ENCODE measurements around the gene PTGDS. TPM values are rescaled to one million over a fixed set of nuclear protein-coding genes. Genes with fewer than 3 reads are reported as not detected.
A peak's percentile ranks its signal among the peaks of the same experiment; 100 is the strongest.
"Not testable (repeated sequence)": the region's sequence is repeated elsewhere in the genome, so short reads cannot be mapped to it uniquely, and the experiment has no call there.

Gene PTGDS
- polyA plus RNA-seq, 3 donors from 2014 or later = 93.2 to 201 (median 164) TPM

- peak overlapping the region; percentile 97 to 99 (median 99) for H3K27ac Mint-ChIP-seq
- peak overlapping the region; percentile 85 to 94 (median 89) for H3K4me3 Mint-ChIP-seq
- no peaks in the 10 kb centered on the region for H3K9me3 Mint-ChIP-seq
- H3K4me1 Mint-ChIP-seq = peaks cover 53 to 68% of the 10 kb centered on the region in 2 donors
- DNase-seq = peak in 1 of 3 donors; percentile 69
- H3K27me3 Mint-ChIP-seq (ENCODE audit: low read depth in 3 of 3) = peaks cover 20 to 46% (median 26%) of the 10 kb centered on the region in 3 donors
- H3K36me3 Mint-ChIP-seq = no peaks in the 10 kb centered on the region
Observed at GRCh38 chr9:136997371-136997770, 20.1 kb downstream of the PTGDS start.

GRCh38 chr9:136997830-136998234, 20.5 kb downstream of the PTGDS start:
- Mint-ChIP-seq H3K36me3 (no peaks in the 10 kb centered on the region), H3K4me1 (peaks cover 53 to 67% of the 10 kb centered on the region in 2 donors), H3K27me3 (ENCODE audit: low read depth in 3 of 3) (peaks cover 20 to 42% (median 25%) of the 10 kb centered on the region in 3 donors), H3K27ac (peak overlapping the region; percentile 97 to 99 (median 99)), H3K4me3 (peak overlapping the region; percentile 85 to 94 (median 89)), H3K9me3 (no peaks in the 10 kb centered on the region)
- peak; percentile 92 to 96 (median 94) for DNase-seq

GRCh38 chr9:137000177-137000930, 23.1 kb downstream of the PTGDS start:
- Mint-ChIP-seq H3K27me3 (ENCODE audit: low read depth in 3 of 3) (peaks cover 20 to 33% (median 25%) of the 10 kb centered on the region in 3 donors), H3K4me3 (peak overlapping the region; percentile 70 to 94 (median 84)), H3K9me3 (no peaks in the 10 kb centered on the region), H3K4me1 (peaks cover 54 to 63% of the 10 kb centered on the region in 2 donors), H3K27ac (peak overlapping the region; percentile 97 to 99 (median 99)), H3K36me3 (no peaks in the 10 kb centered on the region)
- peak; percentile 88 to 89 (median 89) for DNase-seq

GRCh38 chr9:137001857-137002645, 24.7 kb downstream of the PTGDS start:
- no peak for DNase-seq
- peaks cover 20 to 24% (median 21%) of the 10 kb centered on the region in 3 donors for H3K27me3 Mint-ChIP-seq (ENCODE audit: low read depth in 3 of 3)
- H3K9me3 Mint-ChIP-seq = no peaks in the 10 kb centered on the region
- H3K27ac Mint-ChIP-seq = peak overlapping the region in 1 of 6 donors; percentile 24
- no peak overlapping the region for H3K4me3 Mint-ChIP-seq
- H3K36me3 Mint-ChIP-seq = no peaks in the 10 kb centered on the region
- H3K4me1 Mint-ChIP-seq = peaks cover 55 to 66% of the 10 kb centered on the region in 2 donors

- H3K9me3 Mint-ChIP-seq = no peaks in the 10 kb centered on the region
- peaks cover 18 to 19% (median 19%) of the 10 kb centered on the region in 3 donors for H3K27me3 Mint-ChIP-seq (ENCODE audit: low read depth in 3 of 3)
- H3K27ac Mint-ChIP-seq = peak overlapping the region in 1 of 6 donors; percentile 24
- H3K36me3 Mint-ChIP-seq = no peaks in the 10 kb centered on the region
- peaks cover 51 to 61% of the 10 kb centered on the region in 2 donors for H3K4me1 Mint-ChIP-seq
- no peak for DNase-seq
- no peak overlapping the region for H3K4me3 Mint-ChIP-seq
Observed at GRCh38 chr9:137002646-137003041, 25.3 kb downstream of the PTGDS start.

- H3K4me1 Mint-ChIP-seq = peaks cover 37 to 44% of the 10 kb centered on the region in 2 donors
- not testable (repeated sequence) for H3K36me3 Mint-ChIP-seq, H3K9me3 Mint-ChIP-seq
- H3K27ac Mint-ChIP-seq = peak overlapping the region in 3 of 6 donors; percentile 20 to 76 (median 30)
- DNase-seq = peak; percentile 41 to 52 (median 47)
- peak overlapping the region in 1 of 5 donors; percentile 32 for H3K4me3 Mint-ChIP-seq
- peaks cover 8 to 12% (median 9%) of the 10 kb centered on the region in 3 donors for H3K27me3 Mint-ChIP-seq (ENCODE audit: low read depth in 3 of 3)
Observed at GRCh38 chr9:137004285-137004684, 27.0 kb downstream of the PTGDS start.

GRCh38 chr9:137006116-137007003, 29.1 kb downstream of the PTGDS start:
- Mint-ChIP-seq H3K27ac (peak overlapping the region; percentile 44 to 77 (median 71)), H3K36me3 (no peaks in the 10 kb centered on the region), H3K27me3 (ENCODE audit: low read depth in 3 of 3) (peaks cover 0 to 5% (median 2%) of the 10 kb centered on the region in 3 donors), H3K4me1 (peaks cover 22 to 23% of the 10 kb centered on the region in 2 donors), H3K9me3 (no peaks in the 10 kb centered on the region), H3K4me3 (peak overlapping the region in 4 of 5 donors; percentile 14 to 58 (median 36))
- peak in 1 of 3 donors; percentile 24 for DNase-seq

- H3K4me1 Mint-ChIP-seq = peaks cover 22% of the 10 kb centered on the region in 2 donors
- peaks cover 0 to 5% (median 2%) of the 10 kb centered on the region in 3 donors for H3K27me3 Mint-ChIP-seq (ENCODE audit: low read depth in 3 of 3)
- no peak for DNase-seq
- H3K36me3 Mint-ChIP-seq = no peaks in the 10 kb centered on the region
- H3K27ac Mint-ChIP-seq = no peak overlapping the region
- no peak overlapping the region for H3K4me3 Mint-ChIP-seq
- H3K9me3 Mint-ChIP-seq = no peaks in the 10 kb centered on the region
Observed at GRCh38 chr9:137007108-137007815, 30.0 kb downstream of the PTGDS start.

GRCh38 chr9:137007816-137008270, 30.5 kb downstream of the PTGDS start:
- peaks cover 0 to 2% (median 2%) of the 10 kb centered on the region in 3 donors for H3K27me3 Mint-ChIP-seq (ENCODE audit: low read depth in 3 of 3)
- DNase-seq = no peak
- H3K4me1 Mint-ChIP-seq = peaks cover 19 to 22% of the 10 kb centered on the region in 2 donors
- no peaks in the 10 kb centered on the region for H3K9me3 Mint-ChIP-seq
- H3K36me3 Mint-ChIP-seq = no peaks in the 10 kb centered on the region
- H3K4me3 Mint-ChIP-seq = no peak overlapping the region
- no peak overlapping the region for H3K27ac Mint-ChIP-seq

- Mint-ChIP-seq H3K9me3 (no peaks in the 10 kb centered on the region), H3K27ac (no peak overlapping the region), H3K4me1 (peaks cover 19 to 22% of the 10 kb centered on the region in 2 donors), H3K4me3 (no peak overlapping the region), H3K27me3 (ENCODE audit: low read depth in 3 of 3) (peaks cover 0 to 2% (median 2%) of the 10 kb centered on the region in 3 donors), H3K36me3 (no peaks in the 10 kb centered on the region)
- no peak for DNase-seq
Observed at GRCh38 chr9:137008312-137008711, 31.0 kb downstream of the PTGDS start.

GRCh38 chr9:137009217-137009616, 31.9 kb downstream of the PTGDS start:
- no peaks in the 10 kb centered on the region for H3K9me3 Mint-ChIP-seq

GRCh38 chr9:137009938-137010732, 32.8 kb downstream of the PTGDS start:
- H3K27me3 Mint-ChIP-seq (ENCODE audit: low read depth in 3 of 3) = peaks cover 0 to 2% (median 0%) of the 10 kb centered on the region in 3 donors
- H3K36me3 Mint-ChIP-seq = no peaks in the 10 kb centered on the region
- H3K9me3 Mint-ChIP-seq = no peaks in the 10 kb centered on the region
- H3K27ac Mint-ChIP-seq = no peak overlapping the region
- H3K4me3 Mint-ChIP-seq = no peak overlapping the region
- peaks cover 11% of the 10 kb centered on the region in 2 donors for H3K4me1 Mint-ChIP-seq
- no peak for DNase-seq

More at GRCh38 chr9:137009217-137009616, 31.9 kb downstream of the PTGDS start:
- Mint-ChIP-seq H3K36me3 (no peaks in the 10 kb centered on the region), H3K4me1 (peaks cover 19 to 20% of the 10 kb centered on the region in 2 donors), H3K27me3 (ENCODE audit: low read depth in 3 of 3) (peaks cover 0 to 2% (median 2%) of the 10 kb centered on the region in 3 donors), H3K4me3 (no peak overlapping the region), H3K27ac (no peak overlapping the region)
- no peak for DNase-seq
